Measurements from ENCODE around the gene NCKAP5.

GRCh38 chr2:133344849-133345248 is 223.4 kb downstream of the NCKAP5 start:
- TF ChIP-seq EZH2 (IDR thresholded peaks at IDR 0.05; ENCODE audit: insufficient read depth, poor library complexity, severe bottlenecking) (no peak), EZH2phosphoT487 (IDR thresholded peaks at IDR 0.05; ENCODE audit: insufficient read depth, low read depth) (no peak)

Measured in GM23248 (cell line).